GM12874 (cell line): ENCODE data around the gene DNM2.

Experiments
- TF ChIP-seq, protein P1 (sequence below): IDR thresholded peaks from 2 replicates; pipeline ENCODE4 v1.5.1; 2011; ENCODE audit warnings: low read depth, mild to moderate bottlenecking, control low read depth, low read length, moderate library complexity; ENCODE audit not compliant: insufficient read depth

DNM2 gene

DNA sequence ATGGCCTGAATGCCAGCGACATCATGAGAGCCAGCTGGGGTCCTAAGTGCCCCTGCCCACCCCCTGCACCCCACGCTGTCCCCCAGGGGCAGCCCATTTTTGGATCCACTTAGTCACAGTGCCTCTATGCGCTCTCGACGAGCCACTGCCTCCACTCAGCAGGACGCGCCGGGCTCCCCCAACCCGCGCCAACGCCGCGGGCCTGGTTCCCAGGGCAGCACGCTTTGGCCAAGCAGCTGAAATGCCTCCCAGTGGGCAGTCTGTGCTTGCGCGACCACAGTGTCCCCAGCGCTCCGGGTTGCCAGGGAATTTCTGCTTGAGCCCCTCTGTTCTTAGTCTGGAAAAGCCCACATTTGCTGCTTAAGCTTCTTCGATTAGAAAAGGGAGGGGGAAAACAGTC lies 78.8 kb downstream of the DNM2 start:
- TF ChIP-seq, protein P1, sequence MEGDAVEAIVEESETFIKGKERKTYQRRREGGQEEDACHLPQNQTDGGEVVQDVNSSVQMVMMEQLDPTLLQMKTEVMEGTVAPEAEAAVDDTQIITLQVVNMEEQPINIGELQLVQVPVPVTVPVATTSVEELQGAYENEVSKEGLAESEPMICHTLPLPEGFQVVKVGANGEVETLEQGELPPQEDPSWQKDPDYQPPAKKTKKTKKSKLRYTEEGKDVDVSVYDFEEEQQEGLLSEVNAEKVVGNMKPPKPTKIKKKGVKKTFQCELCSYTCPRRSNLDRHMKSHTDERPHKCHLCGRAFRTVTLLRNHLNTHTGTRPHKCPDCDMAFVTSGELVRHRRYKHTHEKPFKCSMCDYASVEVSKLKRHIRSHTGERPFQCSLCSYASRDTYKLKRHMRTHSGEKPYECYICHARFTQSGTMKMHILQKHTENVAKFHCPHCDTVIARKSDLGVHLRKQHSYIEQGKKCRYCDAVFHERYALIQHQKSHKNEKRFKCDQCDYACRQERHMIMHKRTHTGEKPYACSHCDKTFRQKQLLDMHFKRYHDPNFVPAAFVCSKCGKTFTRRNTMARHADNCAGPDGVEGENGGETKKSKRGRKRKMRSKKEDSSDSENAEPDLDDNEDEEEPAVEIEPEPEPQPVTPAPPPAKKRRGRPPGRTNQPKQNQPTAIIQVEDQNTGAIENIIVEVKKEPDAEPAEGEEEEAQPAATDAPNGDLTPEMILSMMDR: no peak

DNA sequence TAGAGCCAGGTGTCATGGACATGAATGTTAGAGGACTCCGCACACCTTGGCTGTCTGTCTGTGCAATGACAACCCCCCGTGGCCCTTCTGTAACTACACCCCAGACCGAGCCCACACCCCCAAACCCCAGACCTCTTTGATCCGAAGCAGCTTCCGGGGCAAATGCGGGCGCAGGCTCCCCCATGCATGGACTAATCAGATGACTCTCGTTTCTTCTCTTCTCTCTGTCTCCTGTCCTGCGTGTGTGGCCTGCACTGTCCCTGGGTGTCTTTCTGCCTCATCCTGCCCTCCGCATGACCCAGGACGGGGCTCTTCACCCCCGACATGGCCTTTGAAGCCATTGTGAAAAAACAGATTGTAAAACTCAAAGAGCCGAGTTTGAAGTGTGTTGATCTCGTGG lies 79.2 kb downstream of the DNM2 start:
- TF ChIP-seq, protein P1: no peak

DNA sequence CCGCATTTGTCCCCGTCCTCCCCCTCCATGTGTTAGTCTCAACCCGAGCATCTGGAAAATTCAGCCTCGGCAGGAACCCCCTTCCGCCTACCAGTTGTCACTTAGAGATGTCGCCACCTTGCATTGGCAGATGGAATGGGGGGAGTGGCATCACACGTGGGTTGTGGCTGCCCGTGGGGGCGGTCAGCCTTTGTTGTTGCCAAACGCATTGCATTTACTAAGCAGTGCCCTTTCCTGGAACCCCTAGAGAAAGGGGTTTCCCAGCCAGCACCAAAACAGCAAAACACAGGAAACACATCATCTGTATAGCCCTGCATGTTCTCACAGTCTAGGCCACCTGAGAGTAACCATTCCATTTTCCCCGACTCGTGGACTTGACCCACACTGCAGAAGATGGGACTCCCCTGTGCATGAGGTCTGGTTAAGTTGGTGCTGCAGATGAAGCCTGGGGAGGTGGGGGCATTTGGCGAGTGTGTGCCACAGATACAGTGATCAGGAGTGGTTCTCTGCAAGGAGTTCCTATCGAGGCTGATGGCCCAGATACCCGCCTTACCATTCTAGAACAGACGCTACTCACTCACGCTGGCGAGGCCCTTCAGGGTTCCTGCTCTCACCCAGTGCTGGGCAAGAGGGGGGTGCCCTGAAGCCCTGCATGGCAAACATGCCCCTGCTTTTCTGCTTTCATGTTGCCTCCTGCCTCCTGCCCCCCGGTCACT lies 79.8 kb downstream of the DNM2 start:
- TF ChIP-seq, protein P1: no peak

DNA sequence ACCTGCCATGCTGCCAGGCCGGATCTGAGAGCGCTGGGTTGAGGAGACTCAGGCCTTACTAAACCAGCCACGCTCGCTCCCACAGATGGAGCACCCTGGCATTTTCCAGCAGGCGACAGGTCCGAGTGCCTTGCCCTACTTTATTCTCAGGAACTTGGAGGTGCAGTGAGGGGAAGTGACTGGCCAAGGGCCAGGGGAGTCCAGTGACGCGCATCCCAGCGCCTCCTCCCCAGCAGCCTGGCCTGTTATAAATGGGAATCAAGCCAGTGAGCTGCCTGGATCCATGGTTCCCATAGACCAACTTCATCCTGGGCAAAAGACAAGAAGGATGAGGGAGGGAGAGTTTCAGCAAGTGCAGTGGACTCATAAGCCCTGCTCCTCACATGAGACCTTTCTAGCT lies 82.6 kb downstream of the DNM2 start:
- TF ChIP-seq, protein P1: no peak

DNA sequence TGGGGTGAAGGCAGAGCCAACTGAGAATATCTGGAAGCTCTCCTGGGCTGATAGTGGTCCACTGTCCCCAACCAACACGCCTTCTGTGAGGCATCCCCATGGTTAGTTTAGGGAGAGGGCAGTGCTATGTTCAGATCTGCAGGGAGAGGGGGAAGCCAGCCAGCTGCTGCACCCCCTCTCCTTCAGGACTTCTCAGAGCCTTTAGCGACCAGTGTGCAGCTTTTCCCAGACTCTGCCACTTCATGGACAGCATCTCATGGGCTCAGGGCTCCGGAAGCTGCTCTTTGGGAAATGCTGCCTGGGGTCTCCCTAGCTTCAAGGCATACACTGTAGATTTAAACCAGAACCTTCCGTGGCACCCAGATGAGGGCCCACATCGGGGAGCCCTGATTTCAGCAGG lies 84.6 kb downstream of the DNM2 start:
- TF ChIP-seq, protein P1: no peak

DNA sequence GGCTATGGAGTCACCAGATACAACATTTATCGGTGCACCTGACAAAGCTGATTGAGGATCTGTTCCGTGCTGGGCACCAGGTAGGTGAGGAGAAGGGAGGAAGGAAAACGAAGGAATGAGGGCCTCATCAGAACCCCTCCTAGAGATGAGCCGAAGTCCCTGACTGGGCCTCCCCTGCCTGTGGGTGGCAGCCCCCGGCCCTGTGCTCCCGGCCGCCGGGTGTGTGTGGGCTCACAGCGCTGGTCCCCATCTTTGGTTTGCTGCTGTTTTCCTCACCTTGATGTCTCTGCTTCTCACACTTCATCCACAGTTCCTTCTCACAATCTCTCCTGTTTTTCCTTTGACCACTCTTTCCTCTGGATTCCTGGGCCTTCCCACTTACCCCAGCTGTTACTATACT lies 85.4 kb downstream of the DNM2 start:
- TF ChIP-seq, protein P1: no peak

DNA sequence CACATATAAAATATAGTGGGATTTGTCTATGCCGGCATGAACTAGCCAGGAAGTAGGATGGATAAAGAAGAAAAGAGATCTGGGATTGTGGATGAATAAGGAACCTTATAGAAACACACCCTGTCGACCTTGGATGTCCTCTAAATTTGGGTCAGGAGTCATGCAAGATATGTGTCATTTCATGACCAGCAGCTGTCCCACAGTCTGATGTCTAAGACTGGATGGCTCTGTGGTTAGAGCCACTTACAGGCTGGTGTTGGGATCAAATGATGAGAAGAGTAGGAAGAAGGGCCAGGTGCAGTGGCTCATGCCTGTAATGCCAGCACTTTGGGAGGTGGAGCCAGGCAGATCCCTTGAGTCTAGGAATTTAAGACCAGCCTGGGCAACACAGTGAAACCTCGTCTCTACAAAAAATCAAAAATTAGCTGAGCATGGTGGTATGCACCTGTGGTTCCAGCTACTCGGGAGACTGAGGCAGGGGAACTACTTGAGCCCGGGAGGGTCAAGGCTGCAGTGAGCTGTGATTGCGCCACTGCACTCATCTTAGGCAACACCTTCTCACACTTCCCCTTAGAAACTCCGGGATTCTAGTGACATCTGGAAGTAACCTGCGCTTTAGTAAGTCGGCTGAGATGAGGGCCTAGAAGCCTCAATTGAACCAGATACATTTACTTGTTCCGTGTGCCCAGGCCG lies 87.3 kb downstream of the DNM2 start:
- TF ChIP-seq, protein P1: no peak
